Breast epithelium (tissue), 3 donors: ENCODE results near the gene DYNC1I1.

Source experiments
- CTCF ChIP-seq, 3 donors: fragments of 450-650 bp; IDR thresholded peaks; one replicate each; pipeline ENCODE4 v1.5.1; 2016 to 2017; ENCODE audit warnings: antibody characterized with exemption in 3 of 3, mild to moderate bottlenecking in 3 of 3, moderate library complexity in 3 of 3
- POLR2A ChIP-seq: fragments of 450-650 bp; IDR thresholded peaks from one replicate; pipeline ENCODE4 v1.6.1; 2016; ENCODE audit warnings: antibody characterized with exemption, mild to moderate bottlenecking, moderate library complexity

- no peak for TF ChIP-seq CTCF (IDR thresholded peaks at IDR 0.05)
- TF ChIP-seq POLR2A = no peak
Observed at GRCh38 chr7:95929710-95930280, 157.4 kb downstream of the DYNC1I1 start.
